PC-9 (cell line): Measurements from ENCODE around the gene EXOC4. TPM values are rescaled to one million over a fixed set of nuclear protein-coding genes. Genes with fewer than 3 reads are reported as not detected.

Source experiments
- BruUV-seq: library from RNA; stranded (reverse); fragments of 400-500 nt; replicated peaks from 2 replicates; lab custom pipeline; 2021; lab: Mats Ljungman, UMichigan
- CTCF ChIA-PET: fragments of 300-600 bp; sonication (Branson Sonifier 250); formaldehyde crosslinking; loops from one replicate; lab custom pipeline; 2022; ENCODE audit warnings: antibody characterized with exemption; lab: Charles Lee
- POLR2A ChIA-PET: fragments of 300-600 bp; sonication (Branson Sonifier 250); formaldehyde crosslinking; loops from one replicate; lab custom pipeline; 2022; ENCODE audit warnings: antibody characterized with exemption; ENCODE audit not compliant: unreplicated experiment; lab: Charles Lee
- DNase-seq, 2 experiments: peaks; one replicate each; pipeline versions ENCODE4 v3.0.0 to v3.0.0-alpha.2; 2015 to 2022; ENCODE audit warnings: mixed read lengths in 1 of 2
- H2AFZ ChIP-seq: fragments of 200-600 bp; sonication (generic); 2 replicates; pipeline ENCODE4 v1.8.1; 2017; ENCODE audit warnings: antibody characterized with exemption
- H3F3A ChIP-seq: fragments of 200-600 bp; sonication (generic); 2 replicates; pipeline ENCODE4 v1.8.1; 2017; ENCODE audit warnings: antibody characterized with exemption, mild to moderate bottlenecking, low read depth; ENCODE audit not compliant: insufficient read depth
- H3K27ac ChIP-seq: fragments of 200-600 bp; sonication (generic); 2 replicates; pipeline ENCODE4 v1.6.1; 2016; ENCODE audit warnings: mixed run types
- H3K27me3 ChIP-seq: fragments of 200-600 bp; sonication (generic); 2 replicates; pipeline ENCODE4 v1.6.1; 2016; ENCODE audit warnings: low read depth, mixed run types; ENCODE audit not compliant: insufficient read depth
- H3K36me3 ChIP-seq: fragments of 200-600 bp; sonication (generic); 2 replicates; pipeline ENCODE4 v1.6.1; 2016; ENCODE audit warnings: low read depth, mixed run types
- H3K4me1 ChIP-seq: fragments of 200-600 bp; sonication (generic); replicated peaks from 2 replicates; pipeline ENCODE4 v1.6.1; 2016; ENCODE audit warnings: mixed run types; ENCODE audit not compliant: insufficient read depth
- H3K4me2 ChIP-seq: fragments of 200-600 bp; sonication (generic); 2 replicates; pipeline ENCODE4 v1.6.1; 2017; ENCODE audit warnings: mixed run types
- H3K4me3 ChIP-seq: fragments of 200-600 bp; sonication (generic); 2 replicates; pipeline ENCODE4 v1.6.1; 2016; ENCODE audit warnings: mixed run types
- H3K79me2 ChIP-seq: fragments of 200-600 bp; sonication (generic); 2 replicates; pipeline ENCODE4 v1.6.1; 2017; ENCODE audit warnings: low read depth, mixed run types
- H3K9me2 ChIP-seq: fragments of 200-600 bp; sonication (generic); 2 replicates; pipeline ENCODE4 v1.8.1; 2017; ENCODE audit warnings: mild to moderate bottlenecking; ENCODE audit not compliant: insufficient read depth
- H3K9me3 ChIP-seq: fragments of 200-600 bp; sonication (generic); 2 replicates; pipeline ENCODE4 v1.8.1; 2016; ENCODE audit warnings: low read depth; ENCODE audit not compliant: insufficient read depth
- H4K20me1 ChIP-seq: fragments of 200-600 bp; sonication (generic); 2 replicates; pipeline ENCODE4 v1.8.1; 2017; ENCODE audit not compliant: insufficient read depth
- EZH2 ChIP-seq: fragments of 200-600 bp; sonication (generic); IDR thresholded peaks from 2 replicates; pipeline ENCODE4 v1.8.0; 2017; ENCODE audit warnings: antibody characterized with exemption, low read depth
- intact Hi-C: fragments of 100-400 bp; cut with micrococcal nuclease; formaldehyde crosslinking; loops from one replicate; pipeline ENCODE4 v1.10.0; 2022; ENCODE audit not compliant: unreplicated experiment
- total RNA-seq: library from RNA; stranded (reverse); gene quantifications from 2 replicates; pipeline ENCODE4 v1.2.3, GENCODE V29; 2021
- TF ChIP-seq, protein P1 (sequence below): fragments of 200-600 bp; sonication (generic); conservative IDR thresholded peaks from 2 replicates; pipeline ENCODE4 v1.6.1; 2017; ENCODE audit warnings: mixed run types, antibody characterized with exemption, mild to moderate bottlenecking, moderate library complexity

The EXOC4 gene
- total RNA-seq, 1 experiment from 2014 or later: 101 TPM

DNA sequence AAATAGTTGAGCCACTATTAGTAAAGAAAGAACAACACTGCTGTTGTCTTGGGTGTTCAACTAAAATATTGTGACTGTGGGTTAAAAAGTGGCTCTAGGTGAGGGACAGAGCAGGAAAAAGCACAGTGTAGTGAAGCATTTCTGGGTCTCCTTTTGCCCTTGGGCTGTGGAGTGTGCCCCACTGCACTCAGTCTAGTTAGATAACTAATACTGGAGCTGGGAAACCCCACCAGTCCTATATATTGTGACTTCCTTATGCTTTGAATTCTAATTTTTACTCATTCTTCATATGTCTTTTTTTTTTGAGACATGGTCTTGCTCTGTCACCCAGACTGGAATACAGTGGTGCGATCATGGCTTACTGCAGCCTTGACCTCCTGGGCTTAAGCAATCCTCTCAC lies 195.1 kb downstream of the EXOC4 start:
- TF ChIP-seq, protein P1, sequence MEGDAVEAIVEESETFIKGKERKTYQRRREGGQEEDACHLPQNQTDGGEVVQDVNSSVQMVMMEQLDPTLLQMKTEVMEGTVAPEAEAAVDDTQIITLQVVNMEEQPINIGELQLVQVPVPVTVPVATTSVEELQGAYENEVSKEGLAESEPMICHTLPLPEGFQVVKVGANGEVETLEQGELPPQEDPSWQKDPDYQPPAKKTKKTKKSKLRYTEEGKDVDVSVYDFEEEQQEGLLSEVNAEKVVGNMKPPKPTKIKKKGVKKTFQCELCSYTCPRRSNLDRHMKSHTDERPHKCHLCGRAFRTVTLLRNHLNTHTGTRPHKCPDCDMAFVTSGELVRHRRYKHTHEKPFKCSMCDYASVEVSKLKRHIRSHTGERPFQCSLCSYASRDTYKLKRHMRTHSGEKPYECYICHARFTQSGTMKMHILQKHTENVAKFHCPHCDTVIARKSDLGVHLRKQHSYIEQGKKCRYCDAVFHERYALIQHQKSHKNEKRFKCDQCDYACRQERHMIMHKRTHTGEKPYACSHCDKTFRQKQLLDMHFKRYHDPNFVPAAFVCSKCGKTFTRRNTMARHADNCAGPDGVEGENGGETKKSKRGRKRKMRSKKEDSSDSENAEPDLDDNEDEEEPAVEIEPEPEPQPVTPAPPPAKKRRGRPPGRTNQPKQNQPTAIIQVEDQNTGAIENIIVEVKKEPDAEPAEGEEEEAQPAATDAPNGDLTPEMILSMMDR: no peak
- no TSS peak for BruUV-seq
- Histone ChIP-seq H3K36me3 (no peaks in the 10 kb centered on the region), H3K9me3 (no peaks in the 10 kb centered on the region), H3K79me2 (no peaks in the 10 kb centered on the region), H3K27ac (no peak overlapping the region), H3K4me1 (no peaks in the 10 kb centered on the region), H3F3A (no peaks in the 10 kb centered on the region; the same call in 1 of the 2 replicates), H3K4me3 (no peak overlapping the region), H3K4me2 (no peak overlapping the region), H3K9me2 (no peaks in the 10 kb centered on the region), H4K20me1 (no peaks in the 10 kb centered on the region; the same call in 1 of the 2 replicates), H3K27me3 (no peaks in the 10 kb centered on the region), H2AFZ (no peak overlapping the region)
- POLR2A ChIA-PET: no interaction called here
- CTCF ChIA-PET: no interaction called here
- DNase-seq: no peak
- intact Hi-C loops: no loop called here

DNA sequence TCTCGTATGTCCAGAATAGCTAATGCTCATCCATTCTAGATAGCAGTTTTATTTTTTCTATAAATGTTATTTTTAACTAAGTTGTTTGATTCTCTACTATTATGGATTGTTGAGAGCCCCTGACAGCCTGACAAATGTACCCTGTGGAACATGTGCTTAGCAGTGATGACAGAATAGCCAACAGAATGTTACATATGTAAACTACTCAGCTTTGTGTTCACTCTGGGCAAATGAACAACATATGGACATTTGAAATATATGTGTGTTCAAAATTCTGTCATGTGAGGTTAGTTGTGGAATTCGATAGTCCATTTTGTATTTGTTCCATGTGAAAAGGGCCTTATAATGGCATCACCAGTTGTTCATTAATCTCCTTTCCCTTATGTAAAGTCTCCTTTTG lies 199.7 kb downstream of the EXOC4 start:
- DNase-seq: no peak
- Histone ChIP-seq H3K27ac (no peak overlapping the region), H3F3A (no peaks in the 10 kb centered on the region; the same call in 1 of the 2 replicates), H3K4me3 (no peak overlapping the region), H3K4me1 (no peaks in the 10 kb centered on the region), H2AFZ (no peak overlapping the region), H3K36me3 (no peaks in the 10 kb centered on the region), H3K79me2 (no peaks in the 10 kb centered on the region), H4K20me1 (no peaks in the 10 kb centered on the region; the same call in 1 of the 2 replicates), H3K9me3 (no peaks in the 10 kb centered on the region), H3K9me2 (no peaks in the 10 kb centered on the region), H3K4me2 (no peak overlapping the region), H3K27me3 (no peaks in the 10 kb centered on the region)
- intact Hi-C loops: no loop called here
- no TSS peak for BruUV-seq
- ChIA-PET POLR2A (no interaction called here), CTCF (no interaction called here)
- TF ChIP-seq, protein P1: no peak
- TF ChIP-seq EZH2: no peak

DNA sequence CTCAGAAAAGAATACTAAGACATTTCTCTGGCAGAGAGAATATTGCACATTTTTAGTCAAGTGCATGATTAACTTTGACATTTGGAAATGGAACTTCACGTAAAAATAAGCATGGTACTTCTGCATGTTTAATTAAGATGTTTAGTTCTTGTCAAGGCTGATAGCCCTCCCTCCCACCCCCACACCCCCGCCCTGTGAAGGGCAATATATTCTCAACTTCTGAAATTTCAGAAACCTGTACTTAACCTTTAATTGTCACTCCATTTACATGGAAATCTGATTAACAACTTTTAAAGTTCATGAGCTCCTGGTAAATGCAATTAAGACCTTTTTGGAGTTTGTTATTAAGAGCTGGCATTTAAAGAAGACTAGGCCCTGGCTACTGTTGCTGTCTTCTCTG lies 205.8 kb downstream of the EXOC4 start:
- CTCF ChIA-PET: no interaction called here

More for the DNA sequence above, 205.8 kb downstream of the EXOC4 start:
- peaks cover 3% of the 10 kb centered on the region; the same call in 1 of the 2 replicates for H4K20me1 ChIP-seq
- no peak overlapping the region for H2AFZ ChIP-seq
- H3K4me3 ChIP-seq: no peak overlapping the region
- H3K27me3 ChIP-seq: no peaks in the 10 kb centered on the region
- intact Hi-C loops: no loop called here
- H3K27ac ChIP-seq: no peak overlapping the region
- no peaks in the 10 kb centered on the region for H3K79me2 ChIP-seq
- no peak for DNase-seq
- no peak for TF ChIP-seq EZH2
- TF ChIP-seq, protein P1: no peak
- H3K4me1 ChIP-seq: no peaks in the 10 kb centered on the region
- POLR2A ChIA-PET: no interaction called here
- H3K36me3 ChIP-seq: no peaks in the 10 kb centered on the region
- no peaks in the 10 kb centered on the region for H3F3A ChIP-seq
- no peak overlapping the region for H3K4me2 ChIP-seq
- H3K9me2 ChIP-seq: no peaks in the 10 kb centered on the region
- no TSS peak for BruUV-seq
- H3K9me3 ChIP-seq: no peaks in the 10 kb centered on the region
